ENCODE measurements around the gene RPL5. TPM values are rescaled to one million over a fixed set of nuclear protein-coding genes. Genes with fewer than 3 reads are reported as not detected.

RPL5 gene
- total RNA-seq, 1 experiment from 2014 or later: 835 TPM

GRCh38 chr1:92883297-92883696 lies 51.5 kb downstream of the RPL5 start:
- H3K27ac Mint-ChIP-seq (ENCODE audit: unreplicated experiment): no peak overlapping the region
- no peak overlapping the region for H3K4me3 Mint-ChIP-seq (ENCODE audit: low read depth, unreplicated experiment)
- intact Hi-C loops (cut with micrococcal nuclease; ENCODE audit: unreplicated experiment): no loop called here
- no peaks in the 10 kb centered on the region for H3K36me3 Mint-ChIP-seq (ENCODE audit: insufficient read depth, unreplicated experiment)
- CTCF ChIA-PET: interaction anchor here (0.6 kb wide), 1 partner anchor 112 kb away, joined by 3 read pairs; no protein-coding TSS in a partner anchor
- H3K27me3 Mint-ChIP-seq (ENCODE audit: unreplicated experiment): no peaks in the 10 kb centered on the region
- no peaks in the 10 kb centered on the region for H3K9me3 Mint-ChIP-seq (ENCODE audit: low read depth, unreplicated experiment)
- BruUV-seq (replicated peaks): no TSS peak
- no peak for DNase-seq
- H3K4me1 Mint-ChIP-seq (ENCODE audit: low read depth, unreplicated experiment): peaks cover 10% of the 10 kb centered on the region
- TF ChIP-seq CTCF (IDR thresholded peaks at IDR 0.05; ENCODE audit: unreplicated experiment): no peak

- CTCF ChIA-PET: no interaction called here
- no peak for DNase-seq
- Mint-ChIP-seq H3K4me1 (ENCODE audit: low read depth, unreplicated experiment) (peaks cover 10% of the 10 kb centered on the region), H3K9me3 (ENCODE audit: low read depth, unreplicated experiment) (peaks cover 4% of the 10 kb centered on the region), H3K27me3 (ENCODE audit: unreplicated experiment) (no peaks in the 10 kb centered on the region), H3K4me3 (ENCODE audit: low read depth, unreplicated experiment) (no peak overlapping the region), H3K36me3 (ENCODE audit: insufficient read depth, unreplicated experiment) (no peaks in the 10 kb centered on the region), H3K27ac (ENCODE audit: unreplicated experiment) (no peak overlapping the region)
- no TSS peak for BruUV-seq (replicated peaks)
- intact Hi-C loops (cut with micrococcal nuclease; ENCODE audit: unreplicated experiment): no loop called here
- TF ChIP-seq CTCF (IDR thresholded peaks at IDR 0.05; ENCODE audit: unreplicated experiment): no peak
These were observed 52.4 kb downstream of the RPL5 start for GRCh38 chr1:92884195-92884594.

GRCh38 chr1:92886886-92887419 lies 55.1 kb downstream of the RPL5 start:
- no peak for TF ChIP-seq CTCF (IDR thresholded peaks at IDR 0.05; ENCODE audit: unreplicated experiment)
- DNase-seq: peak; percentile 46
- Mint-ChIP-seq H3K4me1 (ENCODE audit: low read depth, unreplicated experiment) (peaks cover 10% of the 10 kb centered on the region), H3K27ac (ENCODE audit: unreplicated experiment) (no peak overlapping the region), H3K36me3 (ENCODE audit: insufficient read depth, unreplicated experiment) (no peaks in the 10 kb centered on the region), H3K9me3 (ENCODE audit: low read depth, unreplicated experiment) (peaks cover 4% of the 10 kb centered on the region), H3K27me3 (ENCODE audit: unreplicated experiment) (no peaks in the 10 kb centered on the region), H3K4me3 (ENCODE audit: low read depth, unreplicated experiment) (no peak overlapping the region)
- BruUV-seq (replicated peaks): no TSS peak
- intact Hi-C loops (cut with micrococcal nuclease; ENCODE audit: unreplicated experiment): no loop called here
- CTCF ChIA-PET: no interaction called here

- no peak for DNase-seq
- TF ChIP-seq CTCF (IDR thresholded peaks at IDR 0.05; ENCODE audit: unreplicated experiment): no peak
- Mint-ChIP-seq H3K27ac (ENCODE audit: unreplicated experiment) (no peak overlapping the region), H3K9me3 (ENCODE audit: low read depth, unreplicated experiment) (peaks cover 4% of the 10 kb centered on the region), H3K36me3 (ENCODE audit: insufficient read depth, unreplicated experiment) (no peaks in the 10 kb centered on the region), H3K4me1 (ENCODE audit: low read depth, unreplicated experiment) (peaks cover 10% of the 10 kb centered on the region), H3K4me3 (ENCODE audit: low read depth, unreplicated experiment) (no peak overlapping the region), H3K27me3 (ENCODE audit: unreplicated experiment) (peaks cover 1% of the 10 kb centered on the region)
- no TSS peak for BruUV-seq (replicated peaks)
- intact Hi-C loops (cut with micrococcal nuclease; ENCODE audit: unreplicated experiment): no loop called here
- CTCF ChIA-PET: no interaction called here
These were observed 55.6 kb downstream of the RPL5 start for GRCh38 chr1:92887465-92887864.

Other genes starting within 250 kb of the RPL5 start
- gene EVI5, start 46.9 kb upstream of the RPL5 start, total RNA-seq (2022): 29.5 and 33.9 TPM in 2 replicates
- 4.2 and 4.9 TPM in 2 replicates for gene DIPK1A, start 129.4 kb downstream of the RPL5 start, total RNA-seq (2022)
- gene MTF2, start 247.2 kb downstream of the RPL5 start, total RNA-seq (2022): 46.6 and 47.1 TPM in 2 replicates